ENCODE results near the gene MYO18A.

The MYO18A gene

GRCh38 chr17:29032013-29032856, 148.0 kb downstream of the MYO18A start:
- DNase-seq (ENCODE audit: low read depth, low spot score): peak; percentile 51

- no peak for DNase-seq (ENCODE audit: low read depth, low spot score)
Observed at GRCh38 chr17:29031488-29031887, 148.7 kb downstream of the MYO18A start.

DNA sequence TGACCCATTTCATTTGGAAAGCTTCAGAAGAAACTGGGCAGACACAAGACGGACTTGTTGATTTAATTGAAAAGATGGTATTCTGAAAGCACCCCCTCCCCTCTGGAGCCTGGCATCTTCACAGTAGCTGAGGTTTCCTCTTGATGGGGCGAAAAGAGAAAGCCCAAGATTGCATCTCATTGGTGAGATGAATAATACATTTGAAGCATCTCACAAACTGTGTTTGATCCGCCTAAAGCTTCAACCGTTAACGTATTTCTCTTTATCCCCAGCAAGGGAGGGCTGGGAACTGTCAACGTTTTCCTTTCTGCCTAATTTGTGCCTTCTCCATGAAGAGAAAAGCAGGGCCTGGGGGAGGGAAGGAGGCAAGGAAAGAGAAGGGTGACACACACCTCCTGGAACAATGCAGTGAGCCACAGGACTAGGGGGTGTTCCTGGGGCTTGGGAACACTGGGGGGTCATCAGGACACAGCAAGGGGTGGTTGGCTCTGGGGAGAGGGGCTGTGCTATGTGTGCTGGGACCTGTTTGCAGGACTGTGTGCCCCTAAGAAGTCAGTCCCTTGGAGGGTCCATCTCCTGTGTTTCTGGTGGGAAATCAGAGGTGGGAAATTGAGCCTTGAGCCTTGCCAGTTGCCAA, 155.8 kb downstream of the MYO18A start:
- no peak for DNase-seq (ENCODE audit: low read depth, low spot score)

DNA sequence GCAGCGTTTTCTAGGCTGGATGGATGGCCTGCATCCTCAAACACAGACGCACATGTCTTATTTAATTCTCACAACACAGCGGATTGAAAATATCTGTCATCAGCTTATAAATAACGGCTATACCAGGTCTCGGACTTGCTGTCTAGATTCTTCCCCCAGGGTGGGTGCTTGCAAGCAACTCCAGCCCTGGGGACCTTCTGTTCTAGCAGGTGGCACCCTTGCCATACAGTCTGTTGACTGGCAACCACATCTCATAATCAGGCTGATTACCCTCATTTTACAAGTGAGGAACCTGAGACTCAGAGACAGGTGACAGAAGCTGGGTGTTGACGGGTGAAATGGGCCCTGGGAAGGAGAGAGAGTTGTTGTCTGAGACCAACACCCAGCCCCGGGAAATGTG, 158.1 kb downstream of the MYO18A start:
- DNase-seq (ENCODE audit: low read depth, low spot score): no peak

GRCh38 chr17:29021226-29021625, 159.0 kb downstream of the MYO18A start:
- DNase-seq (ENCODE audit: low read depth, low spot score): no peak
